Pancreas (tissue), 10 donors: ENCODE measurements around the gene SLC43A3. TPM values are rescaled to one million over a fixed set of nuclear protein-coding genes. Genes with fewer than 3 reads are reported as not detected.

Experiments used
- ATAC-seq, 4 donors: fragments of 200-7000 bp; cut with Tn5 transposase; one replicate each; pipeline versions ENCODE4 v1.8.0 to v1.9.1; 2020; ENCODE audit warnings: mild to moderate bottlenecking in 4 of 4, moderate library complexity in 4 of 4
- DNase-seq, 6 donors: peaks; one replicate each; pipeline ENCODE4 v3.0.0-alpha.2; 2020
- FAIRE-seq: peaks from 2 replicates; lab custom pipeline; 2012; peaks lifted over from hg19 to GRCh38; lab: Jason Lieb, UNC
- H3K27ac ChIP-seq, 4 donors: fragments of 200-600 bp; sonication (generic); 1 replicate in 3 of 4; 2 replicates in 1 of 4; pipeline versions ENCODE4 v1.5.0 to v1.8.0; 2020
- H3K27me3 ChIP-seq, 4 donors: fragments of 200-600 bp; one replicate each; pipeline ENCODE4 v1.8.0; 2021
- H3K36me3 ChIP-seq, 3 donors: fragments of 200-600 bp; sonication (generic) in 1 of 3; one replicate each; pipeline versions ENCODE4 v1.5.0 to v1.8.0; 2020 to 2021
- H3K4me1 ChIP-seq, 3 donors: fragments of 200-600 bp; one replicate each; pipeline ENCODE4 v1.8.0; 2021
- H3K4me3 ChIP-seq, 4 donors: fragments of 200-600 bp; sonication (generic) in 2 of 4; one replicate each; pipeline versions ENCODE4 v1.5.0 to v1.8.0; 2020 to 2021
- H3K9me3 ChIP-seq, 4 donors: fragments of 200-600 bp; one replicate each; pipeline ENCODE4 v1.8.0; 2021
- CTCF ChIP-seq, 4 donors: fragments of 200-600 bp; sonication (generic) in 3 of 4; IDR thresholded peaks; one replicate each; pipeline versions ENCODE4 v1.5.0 to v1.8.0; 2021; ENCODE audit warnings: antibody characterized with exemption in 4 of 4
- WGBS, 2 donors: extraction: QIAGEN DNeasy Blood & Tissue Kit; methylation state at CpG; one replicate each; pipeline ENCODE4 v1.1.7; 2013; 5-methylcytosine and 5-hydroxymethylcytosine counted together
- intact Hi-C, 3 donors: fragments of 100-400 bp; cut with DNase I; formaldehyde crosslinking; loops; one replicate each; pipeline versions ENCODE4 v1.11.1 to v1.14.2; 2022
- polyA plus RNA-seq, 2 donors: library from polyadenylated mRNA; stranded (reverse); fragments of 200-250 nt; gene quantifications; one replicate each; pipeline ENCODE4 v1.2.3, GENCODE V29; 2013
- total RNA-seq, 6 donors: library from RNA; stranded (reverse); fragmentation: NEBNext Ultra II Directional in 4 of 6; extraction: Animal tissue kit (Norgen Biotek cat#: 25700) in 4 of 6; gene quantifications; one replicate each; pipeline versions ENCODE4 v1.2.1 to v1.2.4, GENCODE V29; 2021 to 2023
- donor health status: healthy with polysubstance abuse.
- donor health status: DM: no; HTN: no; CAD: no; lungs with moderate emphysema.
- donor health status: DM: no; HTN: no; CAD: no.
- donor health status: control.
- donor health status: control.
- donor health status: Bipolar disorder and iron deficiency.
- donor health status: DM: yes; HTN: yes; CAD: no.
- donor health status: DM: no; HTN: no; CAD: no.
- donor health status: DM: no; HTN: no; CAD: no.
- donor health status: DM: yes; HTN: yes; CAD: no.

SLC43A3 gene
- total and polyA plus RNA-seq, 8 donors, result 6.7 to 34.9 (median 13.7) TPM

- TF ChIP-seq CTCF (IDR thresholded peaks at IDR 0.05), result no peak
- peak overlapping the region; percentile 7 to 52 (median 30) for H3K4me3 ChIP-seq
- H3K4me1 ChIP-seq, result peaks cover 0 to 17% (median 17%) of the 10 kb centered on the region in 3 donors
- no peaks in the 10 kb centered on the region for H3K27me3 ChIP-seq
- 8% methylated on average over 42 to 50 of the region's 50 CpGs for WGBS, 2 donors
- no peaks in the 10 kb centered on the region for H3K36me3 ChIP-seq
- intact Hi-C loops, result loop anchor here in 1 of 3 donors (10.0 kb wide), 1 partner anchor 54 kb away; the partner anchor contains the start of gene SLC43A1
- no peak overlapping the region for H3K27ac ChIP-seq
- ATAC-seq (peak in 1 of 4 donors; percentile 7), FAIRE-seq (no peak), DNase-seq (peak in 5 of 6 donors; percentile 20 to 85 (median 64))
- no peaks in the 10 kb centered on the region for H3K9me3 ChIP-seq
Measured at GRCh38 chr11:57460758-57461749, 34.1 kb upstream of the SLC43A3 start.

- peak; percentile 15 to 55 (median 36) for ATAC-seq
- 1% methylated on average over 59 to 66 of the region's 66 CpGs for WGBS, 2 donors
- no peaks in the 10 kb centered on the region for H3K27me3 ChIP-seq
- DNase-seq, result peak in 5 of 6 donors; percentile 36 to 66 (median 56)
- intact Hi-C loops, result loop anchor here in 1 of 3 donors (10.0 kb wide), 1 partner anchor 55 kb away; the partner anchor contains the start of gene SLC43A1
- no peak within 1 kb of the TSS for H3K27ac ChIP-seq
- peak within 1 kb of the TSS; percentile 7 to 52 (median 30) for H3K4me3 ChIP-seq
- TF ChIP-seq CTCF (IDR thresholded peaks at IDR 0.05), result peak in 1 of 4 donors; percentile 6
- FAIRE-seq, result no peak
- H3K4me1 ChIP-seq, result peaks cover 0 to 17% (median 17%) of the 10 kb centered on the region in 3 donors
- H3K36me3 ChIP-seq, result no peaks in the 10 kb centered on the region
- no peaks in the 10 kb centered on the region for H3K9me3 ChIP-seq
Measured at GRCh38 chr11:57460022-57460757, 33.3 kb upstream of the SLC43A3 start, which contains the start of gene RTN4RL2. Gene RTN4RL2, plus strand, starts transcription at chr11:57460528. Its CDS starts 338 bp downstream, at chr11:57460866.

- 1 to 3% methylated on average over 58 to 62 of the region's 62 CpGs for WGBS, 2 donors
- ATAC-seq (peak; percentile 1 to 21 (median 18)), DNase-seq (peak in 3 of 6 donors; percentile 33 to 70 (median 49)), FAIRE-seq (no peak)
- H3K4me3 ChIP-seq, result peak overlapping the region in 2 of 4 donors; percentile 32 to 52
- H3K27me3 ChIP-seq, result no peaks in the 10 kb centered on the region
- TF ChIP-seq CTCF (IDR thresholded peaks at IDR 0.05), result no peak
- no peak overlapping the region for H3K27ac ChIP-seq
- peaks cover 0 to 17% (median 17%) of the 10 kb centered on the region in 3 donors for H3K4me1 ChIP-seq
- no peaks in the 10 kb centered on the region for H3K36me3 ChIP-seq
- no peaks in the 10 kb centered on the region for H3K9me3 ChIP-seq
- intact Hi-C loops, result loop anchor here in 1 of 3 donors (10.0 kb wide), 2 partner anchors 55 to 115 kb away; partner anchors contain the start of gene SLC43A1
Measured at GRCh38 chr11:57459164-57460021, 32.5 kb upstream of the SLC43A3 start.
